GM12878 (cell line): ENCODE measurements around the gene B3GNT9. TPM values are rescaled to one million over a fixed set of nuclear protein-coding genes. Genes with fewer than 3 reads are reported as not detected.

Source experiments
- ATF3 ChIP-seq: IDR thresholded peaks from 2 replicates; pipeline ENCODE4 v1.6.1; 2011; ENCODE audit warnings: low read depth, mild to moderate bottlenecking, low read length, moderate library complexity, borderline replicate concordance; ENCODE audit errors: extremely low read depth
- BMI1 ChIP-seq: fragments of 450-650 bp; IDR thresholded peaks from 2 replicates; pipeline ENCODE4 v1.6.1; 2016; ENCODE audit warnings: mild to moderate bottlenecking, moderate library complexity, borderline replicate concordance
- CBFB ChIP-seq: IDR thresholded peaks from 2 replicates; pipeline ENCODE4 v1.6.1; 2016; ENCODE audit warnings: antibody characterized with exemption, low read depth
- CTCF ChIP-seq, 3 experiments: IDR thresholded peaks in 2 of 3; conservative IDR thresholded peaks in 1 of 3; 2 replicates each; pipeline ENCODE4 v1.5.1; 2011; ENCODE audit warnings: low read depth in 3 of 3, low read length in 3 of 3, mild to moderate bottlenecking in 3 of 3, control low read depth in 2 of 3, moderate library complexity in 2 of 3, inconsistent platforms in 1 of 3, mixed read lengths in 1 of 3; ENCODE audit not compliant: control insufficient read depth in 2 of 3, insufficient read depth in 1 of 3; ENCODE audit errors: extremely low read depth in 1 of 3
- EZH2 ChIP-seq: IDR thresholded peaks from 2 replicates; pipeline ENCODE4 v1.6.1; 2012; ENCODE audit warnings: low read depth, mild to moderate bottlenecking, control low read depth, inconsistent platforms, low read length, borderline replicate concordance; ENCODE audit not compliant: control insufficient read depth
- GABPA ChIP-seq: IDR thresholded peaks from 2 replicates; pipeline ENCODE4 v1.6.1; 2014; ENCODE audit warnings: antibody characterized with exemption, low read depth, mild to moderate bottlenecking, inconsistent platforms
- GATAD2B ChIP-seq: fragments of 450-650 bp; conservative IDR thresholded peaks from 2 replicates; pipeline ENCODE4 v1.6.1; 2017; ENCODE audit warnings: low read depth, mild to moderate bottlenecking, moderate library complexity
- HDAC2 ChIP-seq: fragments of 200-600 bp; sonication (generic); IDR thresholded peaks from 2 replicates; pipeline ENCODE4 v1.6.1; 2017
- IRF3 ChIP-seq: fragments of 450-650 bp; IDR thresholded peaks from 2 replicates; pipeline ENCODE4 v1.6.1; 2014; ENCODE audit warnings: mild to moderate bottlenecking
- NKRF ChIP-seq: fragments of 450-650 bp; conservative IDR thresholded peaks from 2 replicates; pipeline ENCODE4 v1.6.1; 2017; ENCODE audit warnings: mild to moderate bottlenecking, moderate library complexity
- NRF1 ChIP-seq: conservative IDR thresholded peaks from 2 replicates; pipeline ENCODE4 v1.6.1; 2011; ENCODE audit warnings: mild to moderate bottlenecking, low read depth, low read length, improper control_type of control experiment
- POLR2AphosphoS5 ChIP-seq: IDR thresholded peaks from 2 replicates; pipeline ENCODE4 v1.6.1; 2011; ENCODE audit warnings: mild to moderate bottlenecking, low read length, inconsistent platforms
- USF2 ChIP-seq: IDR thresholded peaks from 2 replicates; pipeline ENCODE4 v1.6.1; 2011; ENCODE audit warnings: low read depth, low read length, improper control_type of control experiment, borderline replicate concordance
- WRNIP1 ChIP-seq: IDR thresholded peaks from 2 replicates; pipeline ENCODE4 v1.6.1; 2011; ENCODE audit warnings: low read depth, low read length, improper control_type of control experiment, borderline replicate concordance
- polyA plus RNA-seq, 11 experiments: library from polyadenylated mRNA; depleted of rRNA in 4 of 11; unstranded in 6 of 11; stranded (reverse) in 5 of 11; fragments of >200 nt; fragmentation: Nextera tagmentation in 4 of 11; fragmentation: Illumina TruSeq in 1 of 11; extraction: Ambion mirVana in 4 of 11; extraction: Trizol in 1 of 11; gene quantifications; 1 replicate in 1 of 11; 2 replicates in 10 of 11; pipeline versions ENCODE4 v1.2.1 to v1.2.3, GENCODE V29; 2011 to 2016; ENCODE audit warnings: inconsistent platforms in 2 of 11, missing spikeins in 2 of 11, low read depth in 1 of 11
- total RNA-seq, 4 experiments: library from RNA; depleted of rRNA in 3 of 4; stranded (reverse); fragments of >200 nt in 3 of 4; fragmentation: Illumina TruSeq in 1 of 4; extraction: Trizol in 1 of 4; gene quantifications; 2 replicates each; pipeline versions ENCODE4 v1.2.1 to v1.2.3, GENCODE V29; 2013 to 2021

B3GNT9 gene
- total and polyA plus RNA-seq, 10 of the 15 experiments (the other 5 are each of a cell fraction or from before 2014, with no cell fraction given) = 0.08 to 5.0 (median 1.9) TPM

DNA sequence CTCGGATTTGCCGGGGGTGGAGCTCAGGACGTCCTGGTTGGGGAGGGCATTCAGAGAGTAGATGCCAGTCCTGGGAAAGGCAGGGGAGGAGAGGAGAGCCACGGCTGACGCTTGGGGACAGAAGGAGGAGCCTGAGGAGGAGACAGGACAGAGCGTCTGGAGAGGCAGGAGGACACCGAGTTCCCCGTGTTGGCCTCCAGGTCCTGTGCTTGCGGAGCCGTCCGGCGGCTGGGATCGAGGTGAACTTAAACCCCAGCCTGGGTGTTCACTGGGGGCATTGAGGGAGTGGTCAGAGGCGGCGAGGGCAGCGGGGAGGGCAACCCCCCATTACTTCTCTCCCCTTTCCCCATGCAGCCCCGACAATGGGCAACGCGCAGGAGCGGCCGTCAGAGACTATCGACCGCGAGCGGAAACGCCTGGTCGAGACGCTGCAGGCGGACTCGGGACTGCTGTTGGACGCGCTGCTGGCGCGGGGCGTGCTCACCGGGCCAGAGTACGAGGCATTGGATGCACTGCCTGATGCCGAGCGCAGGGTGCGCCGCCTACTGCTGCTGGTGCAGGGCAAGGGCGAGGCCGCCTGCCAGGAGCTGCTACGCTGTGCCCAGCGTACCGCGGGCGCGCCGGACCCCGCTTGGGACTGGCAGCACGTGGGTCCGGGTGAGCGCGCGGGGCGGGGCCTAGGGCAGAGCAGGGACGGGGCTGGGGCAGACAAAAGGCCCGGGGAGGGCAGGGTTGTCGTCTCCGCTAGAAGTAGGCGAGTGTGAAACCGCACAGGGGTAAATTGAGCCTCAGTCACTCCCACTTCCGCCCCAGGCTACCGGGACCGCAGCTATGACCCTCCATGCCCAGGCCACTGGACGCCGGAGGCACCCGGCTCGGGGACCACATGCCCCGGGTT is 23.3 kb upstream of the B3GNT9 start (continued):
- TF ChIP-seq CTCF (IDR thresholded peaks at IDR 0.05 in 2 of 3, conservative IDR thresholded peaks at IDR 0.05 in 1 of 3; ENCODE audit: control insufficient read depth in 2 of 3, extremely low read depth in 1 of 3, insufficient read depth in 1 of 3, low read depth in 3 of 3, low read length in 3 of 3) (peak in 1 of 3 experiments; percentile 30; a peak in 2 of 6 replicates), USF2 (no peak), NKRF (0 out of 2 replicates have a peak, but pooled peaks have one; percentile 45), NRF1 (no peak), GATAD2B (peak; percentile 75; the same call in 1 of the 2 replicates), POLR2AphosphoS5 (no peak), ATF3 (no peak), EZH2 (no peak), CBFB (no peak), WRNIP1 (no peak), BMI1 (no peak), HDAC2 (no peak), GABPA (no peak), IRF3 (no peak)
